B cell (primary cell): ENCODE data around the gene XPO6.

Experiments
- CTCF ChIP-seq: fragments of 200-600 bp; IDR thresholded peaks from one replicate; pipeline ENCODE4 v1.8.0; 2022; ENCODE audit warnings: antibody characterized with exemption, mild to moderate bottlenecking
- EZH2 ChIP-seq: IDR thresholded peaks from 2 replicates; pipeline ENCODE4 v1.6.1; 2012; ENCODE audit warnings: borderline replicate concordance, low read depth, mild to moderate bottlenecking, moderate library complexity, low read length; ENCODE audit not compliant: insufficient read depth, poor library complexity, severe bottlenecking

GRCh38 chr16:28092721-28093384, 118.9 kb downstream of the XPO6 start:
- TF ChIP-seq CTCF (no peak), EZH2 (no peak)
